Measurements from ENCODE around the gene CHD5. TPM values are rescaled to one million over a fixed set of nuclear protein-coding genes. Genes with fewer than 3 reads are reported as not detected.

CHD5 gene
- polyA plus RNA-seq, 1 donor (not counting 4 experiments of a cell fraction or from before 2014, with no cell fraction given): 0.07 TPM

GRCh38 chr1:6123816-6124215 is 56.3 kb downstream of the CHD5 start:
- no peak for DNase-seq (ENCODE audit: low read depth, low spot score)
- Histone ChIP-seq H3K4me2 (ENCODE audit: control insufficient read depth, extremely low read depth, insufficient read depth, low read depth, low read length) (no peak overlapping the region), H3K27me3 (ENCODE audit: control insufficient read depth, extremely low read depth, insufficient read depth, low read length) (peaks cover 23% of the 10 kb centered on the region), H3K9ac (ENCODE audit: control insufficient read depth, extremely low read depth, insufficient read depth, low read length) (no peak overlapping the region), H2AFZ (ENCODE audit: control insufficient read depth, low read length) (no peak overlapping the region), H3K79me2 (ENCODE audit: control insufficient read depth, insufficient read depth, low read length) (no peaks in the 10 kb centered on the region), H3K9me3 (ENCODE audit: control insufficient read depth, low read depth, low read length) (no peaks in the 10 kb centered on the region), H3K9me1 (ENCODE audit: control insufficient read depth, extremely low read depth, insufficient read depth, low read length) (no peaks in the 10 kb centered on the region), H3K27ac (ENCODE audit: control insufficient read depth, insufficient read depth, low read length) (no peak overlapping the region), H3K4me1 (ENCODE audit: control insufficient read depth, extremely low read depth, insufficient read depth, low read length) (no peaks in the 10 kb centered on the region), H3K36me3 (ENCODE audit: control insufficient read depth in 2 of 2, extremely low read depth in 1 of 2, insufficient read depth in 2 of 2, low read length in 2 of 2) (no peaks in the 10 kb centered on the region), H4K20me1 (ENCODE audit: control insufficient read depth, extremely low read depth, insufficient read depth, low read length) (no peaks in the 10 kb centered on the region), H3K4me3 (ENCODE audit: control insufficient read depth in 2 of 3, extremely low read depth in 1 of 3, insufficient read depth in 2 of 3, low read depth in 1 of 3, low read length in 3 of 3) (no peak overlapping the region)
- TF ChIP-seq EZH2 (IDR thresholded peaks at IDR 0.05; ENCODE audit: low read length): no peak
- TF ChIP-seq, protein P1, sequence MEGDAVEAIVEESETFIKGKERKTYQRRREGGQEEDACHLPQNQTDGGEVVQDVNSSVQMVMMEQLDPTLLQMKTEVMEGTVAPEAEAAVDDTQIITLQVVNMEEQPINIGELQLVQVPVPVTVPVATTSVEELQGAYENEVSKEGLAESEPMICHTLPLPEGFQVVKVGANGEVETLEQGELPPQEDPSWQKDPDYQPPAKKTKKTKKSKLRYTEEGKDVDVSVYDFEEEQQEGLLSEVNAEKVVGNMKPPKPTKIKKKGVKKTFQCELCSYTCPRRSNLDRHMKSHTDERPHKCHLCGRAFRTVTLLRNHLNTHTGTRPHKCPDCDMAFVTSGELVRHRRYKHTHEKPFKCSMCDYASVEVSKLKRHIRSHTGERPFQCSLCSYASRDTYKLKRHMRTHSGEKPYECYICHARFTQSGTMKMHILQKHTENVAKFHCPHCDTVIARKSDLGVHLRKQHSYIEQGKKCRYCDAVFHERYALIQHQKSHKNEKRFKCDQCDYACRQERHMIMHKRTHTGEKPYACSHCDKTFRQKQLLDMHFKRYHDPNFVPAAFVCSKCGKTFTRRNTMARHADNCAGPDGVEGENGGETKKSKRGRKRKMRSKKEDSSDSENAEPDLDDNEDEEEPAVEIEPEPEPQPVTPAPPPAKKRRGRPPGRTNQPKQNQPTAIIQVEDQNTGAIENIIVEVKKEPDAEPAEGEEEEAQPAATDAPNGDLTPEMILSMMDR (optimal IDR thresholded peaks at IDR 0.05 in 1 of 3, IDR thresholded peaks at IDR 0.05 in 1 of 3, conservative IDR thresholded peaks at IDR 0.05 in 1 of 3; ENCODE audit: extremely low read depth in 1 of 3, insufficient read depth in 2 of 3, low read length in 3 of 3): no peak
- dilution Hi-C loops (cut with MboI; ENCODE audit: extremely low pct_ligation_motif_present, low sequenced_read_pairs): no loop called here
- no peak for FAIRE-seq

- no peaks in the 10 kb centered on the region for H4K20me1 ChIP-seq (ENCODE audit: control insufficient read depth, extremely low read depth, insufficient read depth, low read length)
- H3K27me3 ChIP-seq (ENCODE audit: control insufficient read depth, extremely low read depth, insufficient read depth, low read length): peaks cover 23% of the 10 kb centered on the region
- H3K4me1 ChIP-seq (ENCODE audit: control insufficient read depth, extremely low read depth, insufficient read depth, low read length): no peaks in the 10 kb centered on the region
- FAIRE-seq (no peak), DNase-seq (ENCODE audit: low read depth, low spot score) (no peak)
- dilution Hi-C loops (cut with MboI; ENCODE audit: extremely low pct_ligation_motif_present, low sequenced_read_pairs): no loop called here
- no peak overlapping the region for H3K4me3 ChIP-seq (ENCODE audit: control insufficient read depth in 2 of 3, extremely low read depth in 1 of 3, insufficient read depth in 2 of 3, low read depth in 1 of 3, low read length in 3 of 3)
- no peak overlapping the region for H3K27ac ChIP-seq (ENCODE audit: control insufficient read depth, insufficient read depth, low read length)
- H3K79me2 ChIP-seq (ENCODE audit: control insufficient read depth, insufficient read depth, low read length): no peaks in the 10 kb centered on the region
- no peak overlapping the region for H2AFZ ChIP-seq (ENCODE audit: control insufficient read depth, low read length)
- no peak overlapping the region for H3K4me2 ChIP-seq (ENCODE audit: control insufficient read depth, extremely low read depth, insufficient read depth, low read depth, low read length)
- H3K36me3 ChIP-seq (ENCODE audit: control insufficient read depth in 2 of 2, extremely low read depth in 1 of 2, insufficient read depth in 2 of 2, low read length in 2 of 2): no peaks in the 10 kb centered on the region
- H3K9me1 ChIP-seq (ENCODE audit: control insufficient read depth, extremely low read depth, insufficient read depth, low read length): no peaks in the 10 kb centered on the region
- no peak for TF ChIP-seq EZH2 (IDR thresholded peaks at IDR 0.05; ENCODE audit: low read length)
- TF ChIP-seq, protein P1 (optimal IDR thresholded peaks at IDR 0.05 in 1 of 3, IDR thresholded peaks at IDR 0.05 in 1 of 3, conservative IDR thresholded peaks at IDR 0.05 in 1 of 3; ENCODE audit: extremely low read depth in 1 of 3, insufficient read depth in 2 of 3, low read length in 3 of 3): no peak
- H3K9ac ChIP-seq (ENCODE audit: control insufficient read depth, extremely low read depth, insufficient read depth, low read length): no peak overlapping the region
- H3K9me3 ChIP-seq (ENCODE audit: control insufficient read depth, low read depth, low read length): no peaks in the 10 kb centered on the region
These were observed 57.0 kb downstream of the CHD5 start for GRCh38 chr1:6123083-6123482.

All from keratinocyte (primary cell).